Measurements from ENCODE around the gene CPM.
A peak's percentile ranks its signal among the peaks of the same experiment; 100 is the strongest.

The CPM gene

DNA sequence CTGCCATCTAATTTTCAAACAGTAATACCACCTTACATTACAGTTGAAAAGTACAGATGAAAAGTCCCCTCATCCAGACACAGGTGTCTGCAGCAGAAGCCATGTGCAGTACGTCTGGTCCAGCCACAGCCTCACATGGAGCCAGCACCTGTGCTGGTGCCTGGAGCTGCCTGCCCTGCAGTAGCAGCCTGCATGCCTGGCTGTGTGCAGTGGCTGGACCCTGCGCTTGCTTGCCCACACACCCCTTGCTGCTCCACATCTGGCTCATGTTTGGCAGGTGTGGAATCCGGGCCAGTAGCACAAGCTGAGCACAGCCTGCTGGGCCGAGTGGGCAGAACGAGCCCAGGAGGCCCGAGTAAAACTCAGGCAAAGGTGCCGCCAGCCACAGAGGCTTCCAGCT, 21.8 kb upstream of the CPM start:
- DNase-seq = no peak

DNA sequence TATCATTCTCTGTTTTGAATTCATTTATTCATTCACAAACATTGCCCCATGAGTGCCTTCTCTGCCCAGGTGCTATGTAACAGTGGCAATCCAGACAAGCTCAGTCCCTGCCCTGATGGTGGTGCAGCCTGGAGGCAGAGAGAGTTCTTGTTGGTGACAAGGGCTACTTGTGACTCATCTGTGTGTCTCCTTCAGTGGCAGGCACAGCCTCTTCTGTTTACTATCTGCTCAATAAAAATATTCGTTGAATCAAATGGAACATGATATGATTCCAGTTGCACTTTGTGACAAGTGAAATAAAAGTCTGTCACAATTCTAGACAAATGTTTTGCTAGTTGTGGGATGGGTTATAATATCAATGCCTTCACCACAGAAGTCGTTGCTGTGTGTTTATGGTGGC, 20.6 kb upstream of the CPM start:
- DNase-seq = peak; percentile 42

DNA sequence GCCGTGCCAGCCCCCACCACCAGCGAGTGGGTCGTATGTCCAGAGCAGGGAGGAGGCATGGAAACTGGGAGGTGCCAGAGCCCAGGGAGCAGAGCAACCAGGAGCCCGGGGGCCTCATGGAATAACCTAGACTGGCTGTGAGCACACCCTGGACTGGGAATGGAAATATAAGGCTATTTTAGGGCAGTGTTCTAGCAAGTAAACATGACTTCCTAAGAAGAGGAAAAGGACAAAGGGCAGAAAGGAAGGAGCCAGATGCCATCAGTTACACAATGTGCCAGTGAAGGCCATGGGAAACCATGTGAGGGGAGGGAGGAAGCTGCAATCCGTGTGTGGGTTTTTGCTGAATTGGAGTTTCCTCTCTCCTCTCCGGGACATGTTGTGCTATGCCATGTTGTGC, 18.7 kb upstream of the CPM start:
- peak; percentile 91 for DNase-seq

DNA sequence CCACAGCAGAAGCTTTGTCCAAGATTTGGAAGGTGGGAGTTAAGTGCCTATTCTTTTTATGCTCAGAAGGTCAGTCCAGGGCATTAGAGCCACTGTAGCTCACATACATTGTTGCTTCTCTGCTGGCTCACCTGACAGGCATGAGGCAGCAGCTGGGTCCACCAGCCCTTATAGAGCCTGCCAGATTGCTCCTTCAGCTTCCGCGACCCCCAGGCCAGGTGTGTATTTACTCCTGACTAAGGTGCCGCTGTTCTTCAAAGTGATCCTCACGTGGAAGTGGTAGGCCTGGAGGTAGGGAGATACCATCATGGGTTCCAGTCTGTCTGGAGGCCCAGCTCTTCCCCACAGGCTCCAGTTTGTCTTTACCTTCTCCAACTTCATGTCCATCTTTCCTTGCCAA, 17.5 kb upstream of the CPM start:
- no peak for DNase-seq

DNA sequence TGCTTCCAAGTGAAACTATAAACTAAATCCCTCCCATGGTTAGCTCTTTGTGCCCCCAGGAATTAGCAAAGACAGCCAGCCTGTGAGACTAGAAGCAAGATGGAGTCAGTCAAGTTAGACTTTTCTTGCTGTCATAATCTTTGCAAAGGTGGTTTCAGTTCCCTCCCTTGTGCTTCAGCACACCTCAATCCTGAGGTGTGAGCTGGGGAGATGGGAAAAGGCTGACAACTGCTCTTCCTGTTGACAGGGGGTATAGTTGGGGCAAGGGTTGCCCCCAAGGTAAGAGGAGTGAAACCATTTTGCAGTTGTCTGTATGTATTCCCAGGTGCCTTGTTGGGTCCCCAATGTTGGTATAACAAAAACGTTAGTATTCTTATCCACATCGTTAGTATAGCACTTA, 12.3 kb upstream of the CPM start:
- DNase-seq = no peak

DNA sequence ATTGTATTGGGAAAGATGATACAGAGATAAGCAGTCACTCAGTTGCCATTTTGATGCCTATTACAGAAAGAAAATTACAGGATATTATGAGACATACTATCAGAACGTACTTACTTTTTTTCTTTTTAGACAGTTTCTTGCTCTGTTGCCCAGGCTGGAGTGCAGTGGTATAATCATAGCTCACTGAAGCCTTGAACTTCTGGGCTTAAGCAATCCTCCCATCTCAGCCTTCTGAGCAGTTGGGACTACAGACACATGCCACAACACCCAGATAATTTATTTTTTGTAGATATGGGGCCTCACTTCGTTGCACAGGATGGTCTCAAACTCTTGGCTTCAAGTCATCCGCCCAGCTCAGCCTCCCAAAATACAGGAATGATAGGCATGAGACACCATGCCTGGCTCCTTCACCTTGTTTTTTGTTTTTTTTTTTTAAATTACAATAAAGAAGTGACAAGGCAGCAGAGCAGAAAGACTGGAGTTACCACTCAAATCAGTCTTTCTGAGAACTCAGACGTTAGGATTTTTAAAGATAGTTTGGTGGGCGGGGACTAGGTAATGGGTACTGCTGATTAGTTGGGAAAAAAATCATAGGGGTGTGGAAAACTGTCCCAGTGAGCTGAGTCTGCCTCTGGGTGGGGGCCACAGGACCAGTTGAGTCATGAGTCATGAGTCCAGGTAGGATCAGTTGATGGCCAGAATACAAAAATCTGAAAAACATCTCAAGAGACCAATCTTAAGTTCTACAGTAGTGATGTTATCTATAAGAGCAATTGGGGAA, 11.5 kb upstream of the CPM start:
- DNase-seq = no peak

DNA sequence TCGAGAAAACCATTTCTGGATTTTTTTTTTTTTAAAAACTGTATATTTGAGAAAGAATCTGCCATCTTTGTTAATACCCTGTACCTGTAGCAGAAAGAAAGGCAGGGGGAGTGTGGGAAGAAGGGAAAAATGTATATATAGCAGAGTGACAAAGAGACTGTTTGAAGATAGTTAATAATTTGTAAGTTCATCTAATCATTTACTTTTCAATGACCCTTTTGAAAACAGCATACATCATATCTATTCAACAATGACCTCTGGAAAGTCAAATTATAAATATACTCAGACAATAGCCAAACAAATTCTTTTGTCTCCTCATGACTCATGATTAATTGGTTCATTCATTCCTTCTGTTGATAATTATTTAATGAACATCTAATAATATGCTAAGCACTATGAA, 10.9 kb upstream of the CPM start:
- no peak for DNase-seq

DNA sequence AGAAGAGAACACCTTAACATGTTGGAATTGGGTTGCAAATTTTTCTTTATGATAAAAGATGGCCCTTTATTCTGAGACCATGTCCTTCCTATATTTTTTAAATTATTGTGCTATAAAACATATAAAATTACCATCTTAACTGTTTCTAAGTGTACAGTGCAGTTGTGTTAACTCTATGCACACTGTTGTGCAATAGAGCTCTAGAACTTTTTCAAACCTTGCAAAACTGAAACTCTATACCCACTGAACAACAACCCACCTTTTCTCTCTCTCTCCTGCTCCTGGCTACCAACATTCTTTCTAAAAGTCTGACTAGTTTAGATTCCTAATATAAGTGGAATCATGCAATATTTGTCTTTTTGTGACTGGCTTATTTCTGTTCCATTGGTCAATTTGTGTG, 7.8 kb upstream of the CPM start:
- no peak for DNase-seq

DNA sequence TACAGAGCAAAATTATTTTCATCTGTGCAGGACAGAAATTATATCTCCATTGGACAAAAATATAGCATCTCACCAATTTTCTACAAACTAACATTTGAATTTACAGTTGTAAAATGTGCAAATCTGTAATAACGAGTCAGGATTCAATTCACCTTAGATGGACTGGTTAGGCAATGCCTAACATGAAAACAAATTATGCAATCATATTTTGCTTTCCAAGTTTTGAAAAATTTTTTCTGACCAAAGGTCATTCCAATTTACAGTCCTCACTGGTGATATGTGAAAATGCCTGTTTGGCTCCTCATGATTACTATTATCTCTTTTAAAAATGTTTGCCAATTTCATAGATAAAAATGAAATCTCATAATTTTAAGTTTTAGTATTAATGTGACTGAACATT, 6.5 kb upstream of the CPM start:
- DNase-seq = no peak

DNA sequence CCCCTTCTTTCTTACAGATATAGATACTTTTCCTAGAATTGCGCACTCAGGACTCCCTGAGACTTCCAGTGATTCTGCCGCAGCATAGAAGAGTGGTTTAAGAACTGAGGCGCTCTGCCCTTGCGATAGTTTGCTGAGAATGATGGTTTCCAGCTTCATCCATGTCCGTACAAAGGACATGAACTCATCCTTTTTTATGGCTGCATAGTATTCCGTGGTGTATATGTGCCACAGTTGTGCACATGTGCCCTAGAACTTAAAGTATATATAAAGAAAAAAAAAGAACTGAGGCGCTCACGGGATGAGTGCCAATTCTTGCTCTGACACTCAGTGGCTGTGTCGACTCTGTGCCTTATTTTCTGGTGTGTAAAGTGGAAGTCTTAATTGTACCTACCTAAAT, 1.4 kb upstream of the CPM start:
- DNase-seq = no peak

DNA sequence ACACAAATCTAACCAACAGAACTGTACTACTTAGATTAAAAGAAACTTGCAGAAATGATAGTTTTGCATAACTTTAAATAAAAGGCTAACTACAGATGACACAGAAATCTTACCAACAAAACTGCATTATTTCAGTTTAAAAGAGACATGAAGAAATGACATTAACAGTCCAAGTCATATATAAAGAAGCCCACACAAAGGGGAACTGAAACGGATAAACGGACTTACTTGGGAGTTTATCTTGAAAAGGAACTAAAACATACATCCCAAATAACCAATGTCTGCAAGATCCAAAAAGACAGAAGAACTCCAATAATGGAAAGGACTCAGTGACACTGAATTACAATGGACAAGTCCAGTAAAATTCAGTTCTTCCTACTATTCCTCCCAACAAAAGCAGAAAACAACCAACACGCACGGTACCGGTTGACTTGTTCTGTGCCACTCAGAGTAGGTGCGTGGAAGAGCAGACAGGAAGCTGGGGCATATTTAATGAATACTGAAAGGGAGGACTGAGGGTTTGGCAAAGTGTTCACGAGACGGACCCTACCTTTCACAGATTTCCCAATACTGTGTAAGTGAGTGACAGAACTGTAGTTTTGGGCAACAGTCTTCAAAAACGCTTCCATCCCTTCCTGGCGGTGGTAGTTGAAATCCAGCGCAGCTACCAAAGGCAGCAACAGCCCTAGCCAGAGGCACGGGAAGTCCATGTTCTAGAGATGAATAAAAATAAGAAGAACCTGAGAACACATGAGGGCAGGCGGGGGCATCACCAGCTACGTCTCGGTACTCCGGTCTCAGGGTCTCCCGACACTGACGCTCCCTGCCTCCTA, 627 bp downstream of the CPM start:
- DNase-seq = peak; percentile 87

DNA sequence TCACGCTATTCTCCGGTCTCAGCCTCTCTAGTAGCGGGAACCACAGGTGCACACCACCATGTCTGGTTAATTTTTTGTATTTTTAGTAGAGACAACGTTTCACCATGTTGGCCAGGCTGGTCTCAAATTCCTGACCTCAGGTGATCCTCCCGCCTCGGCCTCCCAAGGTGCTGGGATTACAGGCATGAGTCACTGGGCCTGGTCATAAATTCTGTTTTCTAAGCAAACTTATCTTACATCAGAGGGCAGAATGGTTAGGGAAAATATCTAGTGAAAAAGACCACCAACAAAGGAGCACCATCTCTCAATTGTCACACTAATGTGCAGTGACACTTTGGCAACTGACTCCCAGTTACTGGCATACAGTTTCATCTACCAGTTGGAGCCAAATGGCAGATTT, 2.8 kb downstream of the CPM start:
- DNase-seq = no peak

DNA sequence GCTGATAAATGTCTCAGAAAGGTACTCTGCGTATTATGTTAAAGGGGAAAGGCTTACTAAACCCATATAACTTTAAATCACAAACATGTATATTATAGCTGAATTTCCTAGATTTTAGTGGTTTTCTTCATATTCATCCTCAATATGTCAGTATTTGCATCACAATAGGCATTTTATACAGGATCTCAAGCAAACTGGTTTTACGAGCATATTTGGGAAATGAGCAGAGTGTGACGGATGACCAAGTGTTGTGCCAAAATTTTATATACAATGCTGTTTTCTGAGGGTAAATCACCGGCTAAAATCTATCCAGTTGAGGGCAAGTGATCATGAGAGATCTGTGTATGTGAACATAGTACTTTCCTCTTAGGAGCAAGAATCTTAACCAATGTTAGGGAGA, 8.4 kb downstream of the CPM start:
- DNase-seq = no peak

DNA sequence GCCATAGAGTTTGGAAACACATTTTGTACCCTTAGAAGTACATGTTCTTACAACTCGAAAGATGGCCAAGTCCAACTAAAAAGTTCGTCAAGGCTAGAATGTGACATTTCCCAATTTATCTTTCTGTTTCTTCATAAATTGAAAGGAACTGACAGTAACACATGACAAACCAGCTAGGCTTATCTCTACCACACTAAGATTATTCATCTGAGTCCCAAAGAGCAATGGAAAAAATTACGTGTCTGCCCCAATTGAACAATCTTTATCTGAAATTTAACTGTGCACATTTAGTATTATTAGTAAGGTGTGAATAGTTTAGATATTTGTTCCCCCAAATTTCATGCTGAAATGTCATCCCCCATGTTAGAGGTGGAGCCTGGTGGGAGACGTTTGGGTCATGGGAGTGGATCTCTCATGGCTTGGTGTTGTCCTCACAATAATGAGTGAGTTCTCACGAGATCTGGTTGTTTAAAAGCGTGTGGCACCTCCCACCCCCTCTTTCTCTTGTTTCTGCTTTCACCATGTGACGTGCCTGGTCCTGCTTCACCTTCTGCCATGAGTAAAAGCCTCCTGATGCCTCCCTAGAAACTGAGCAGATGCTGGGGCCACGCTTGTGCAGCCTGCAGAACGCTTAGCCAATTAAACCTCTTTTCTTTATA, 13.3 kb downstream of the CPM start:
- no peak for DNase-seq

DNA sequence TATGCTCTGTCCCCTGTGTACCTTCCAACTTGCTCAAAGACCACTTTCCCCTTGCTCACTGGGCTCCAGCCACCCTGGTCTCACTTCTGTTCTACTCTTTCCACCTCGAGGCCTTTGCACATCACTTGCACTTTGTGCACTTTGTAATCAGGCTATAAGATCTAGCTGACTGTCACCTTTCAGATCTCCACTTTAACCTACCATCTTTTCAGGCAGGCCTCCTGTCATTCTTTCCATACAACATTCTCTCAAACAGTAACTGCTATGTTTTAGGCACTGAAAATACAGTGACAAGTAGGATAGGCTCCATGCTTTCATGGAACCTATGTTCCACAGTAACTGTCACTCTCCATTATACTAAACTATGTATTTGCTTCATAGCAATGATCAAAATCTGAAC, 14.0 kb downstream of the CPM start:
- DNase-seq = no peak

DNA sequence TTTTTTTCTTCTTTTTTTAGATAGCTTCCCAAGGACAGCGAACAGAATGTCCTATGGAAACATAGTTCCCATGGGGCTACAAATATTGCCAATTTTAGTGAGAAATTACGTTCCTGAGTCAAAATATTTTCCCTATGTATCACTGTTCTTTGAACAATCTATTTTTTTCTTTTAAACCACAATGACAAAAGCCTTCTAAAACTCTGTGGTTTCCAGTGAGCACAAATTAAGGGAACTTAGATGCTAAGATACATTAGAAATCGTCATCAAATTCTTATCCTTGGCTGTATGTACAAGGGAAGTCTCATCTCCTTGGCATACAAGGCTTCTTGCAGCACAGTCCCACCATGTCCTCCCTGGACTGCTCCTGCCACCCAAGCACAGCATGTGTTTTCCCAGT, 17.9 kb downstream of the CPM start:
- peak; percentile 64 for DNase-seq

DNA sequence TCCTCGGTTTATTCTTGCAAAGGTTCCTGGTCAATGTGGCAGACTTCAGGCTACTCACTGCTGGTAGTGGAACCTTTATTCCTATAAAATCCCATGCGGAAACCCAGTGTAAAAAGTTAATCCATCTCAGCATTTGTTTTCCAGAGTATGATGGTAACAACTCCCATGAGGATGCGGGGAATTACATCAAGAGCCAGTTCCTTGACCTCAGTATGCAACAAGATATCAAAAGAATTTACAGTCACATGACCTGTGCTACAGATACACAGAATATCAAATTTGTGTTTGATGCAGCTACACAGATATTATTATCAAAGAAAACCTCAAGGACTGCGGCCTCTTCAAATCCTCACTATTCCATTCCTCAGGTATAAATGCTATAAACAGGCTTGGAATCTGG, 19.3 kb downstream of the CPM start:
- no peak for DNase-seq

DNA sequence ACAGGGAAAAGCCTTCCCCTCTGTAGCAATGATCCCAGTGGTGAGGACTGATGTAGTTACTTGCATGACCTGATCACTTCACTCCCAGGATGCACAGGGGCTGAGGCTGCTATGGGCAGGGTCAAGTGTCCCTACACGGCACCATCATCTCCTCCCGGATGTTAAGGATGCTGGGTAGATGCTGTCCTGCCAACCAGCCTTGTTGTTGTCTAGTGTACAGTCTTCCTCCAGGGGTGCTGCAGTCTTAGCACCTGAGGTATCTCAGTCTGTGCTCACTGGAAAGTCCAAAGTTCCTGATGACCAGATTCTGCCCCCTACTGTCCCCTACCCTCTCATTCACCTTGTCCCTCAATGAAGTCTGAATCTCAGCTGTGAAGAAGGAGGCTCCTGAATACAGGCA, 20.1 kb downstream of the CPM start:
- DNase-seq = no peak

DNA sequence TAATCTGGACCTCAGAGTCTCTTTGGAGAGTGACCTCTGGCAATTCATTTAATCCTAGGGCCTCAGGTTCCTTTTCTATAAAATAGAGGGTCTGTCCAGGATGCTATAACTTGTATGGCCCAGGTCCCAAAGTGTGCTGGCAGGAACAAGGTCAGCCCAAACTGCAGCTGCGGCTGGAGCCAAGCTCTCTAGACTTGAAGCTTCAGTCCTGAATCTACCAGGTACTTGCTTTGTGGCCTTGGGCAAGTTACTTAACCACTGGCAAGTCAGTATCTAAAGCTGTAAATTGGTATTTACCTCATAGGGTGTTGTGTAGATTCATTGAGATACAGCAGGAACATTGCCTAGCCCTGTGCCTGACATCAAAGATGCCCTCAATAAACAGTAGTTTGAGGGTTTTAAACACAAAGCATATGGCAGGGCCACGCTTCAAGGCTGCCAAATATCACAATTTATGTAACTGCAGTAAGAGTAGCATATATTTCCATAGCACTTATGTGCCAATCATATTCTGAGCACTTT, 21.7 kb downstream of the CPM start:
- DNase-seq = no peak

DNA sequence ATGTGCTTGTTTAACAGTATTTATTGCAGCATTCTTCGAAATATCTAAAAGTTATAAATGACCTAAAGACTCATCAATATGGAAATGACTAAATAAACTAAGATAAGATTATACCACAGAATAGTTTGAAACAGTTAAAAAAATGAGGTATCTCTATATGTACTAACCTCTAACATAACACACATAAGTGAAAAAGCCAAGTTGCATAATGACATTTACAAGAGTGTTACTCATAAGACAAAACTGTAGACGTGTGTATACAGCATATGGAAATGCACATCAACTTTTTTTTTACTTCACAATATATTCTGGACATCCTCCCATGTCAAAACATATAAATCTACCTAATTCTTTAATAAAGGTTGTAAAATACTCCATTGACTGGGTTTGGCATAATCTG, 22.8 kb downstream of the CPM start:
- DNase-seq = peak; percentile 55

DNA sequence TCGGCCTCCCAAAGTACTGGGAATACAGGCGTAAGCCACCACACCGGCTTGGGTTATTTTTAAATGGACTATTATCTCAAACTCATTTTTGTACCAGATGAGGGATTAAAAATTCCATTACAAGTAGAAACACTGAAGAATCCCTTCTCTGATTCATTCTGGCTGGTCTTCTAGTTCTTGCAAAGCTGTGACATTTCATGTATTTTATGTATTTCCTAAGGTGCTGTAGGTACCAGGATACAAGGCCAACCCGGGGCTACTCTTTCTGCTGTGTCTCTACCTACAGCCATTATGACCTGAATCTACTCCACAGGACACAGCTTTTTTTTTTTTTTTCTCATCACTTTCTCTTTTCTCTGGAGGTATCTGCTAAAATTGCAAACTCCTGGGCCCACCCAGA, 24.9 kb downstream of the CPM start:
- DNase-seq = no peak

DNA sequence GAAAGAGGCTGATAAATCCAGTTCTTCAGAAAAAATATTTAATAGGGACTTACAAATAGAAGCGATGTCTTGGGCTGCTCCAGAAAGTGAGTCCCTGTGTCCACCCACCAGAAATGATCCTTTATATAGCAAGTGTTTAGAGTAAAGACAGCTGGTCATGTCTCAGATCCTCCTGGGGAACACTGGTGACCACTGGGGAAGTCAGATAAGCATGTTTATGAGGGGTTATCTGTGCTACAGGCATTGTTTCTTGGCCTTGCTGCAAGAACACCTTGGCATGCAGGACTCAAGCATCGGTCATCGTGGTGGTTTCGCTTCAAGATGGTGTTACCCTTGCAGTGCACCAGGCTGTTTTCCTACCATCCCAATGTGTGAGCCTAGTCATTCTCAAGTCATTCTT, 27.2 kb downstream of the CPM start:
- no peak for DNase-seq

DNA sequence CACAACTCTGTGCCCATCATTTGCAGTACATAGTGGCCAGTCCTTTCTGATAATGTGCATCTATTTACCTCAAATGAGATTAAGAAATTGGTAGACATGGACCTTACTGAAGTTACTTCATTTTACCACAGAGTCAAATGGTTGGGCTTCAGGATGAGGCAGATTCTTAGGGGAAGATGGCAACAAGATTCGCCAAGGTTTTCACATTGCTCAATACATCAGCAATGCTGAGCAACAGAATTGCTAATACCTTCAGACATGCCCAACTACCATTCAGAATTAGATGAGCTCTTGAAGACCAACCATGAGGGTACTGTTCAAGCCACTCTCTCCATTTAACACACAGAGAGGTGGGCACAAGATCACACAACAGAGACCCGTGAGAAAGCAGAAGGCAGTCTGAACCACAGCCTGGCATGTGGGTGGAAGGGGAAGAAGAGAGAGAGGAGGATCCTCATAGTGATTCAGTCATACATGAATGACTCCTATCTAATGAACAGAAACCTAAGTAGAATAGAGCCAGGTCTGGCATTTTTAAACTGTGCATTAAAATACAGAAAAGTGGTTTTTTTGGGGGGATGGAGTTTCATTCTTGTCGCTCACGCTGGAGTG, 28.5 kb downstream of the CPM start:
- DNase-seq = peak; percentile 93

All from inflammatory macrophage treated with lipopolysaccharide for 4 hours (primary cell).